ENCODE data around the gene C13orf46. TPM values are rescaled to one million over a fixed set of nuclear protein-coding genes. Genes with fewer than 3 reads are reported as not detected.

The C13orf46 gene
- total and polyA plus RNA-seq, 2 of the 8 experiments (the other 6 are each of a cell fraction or from before 2014, with no cell fraction given), result 0.23 to 0.28 TPM

GRCh38 chr13:114000151-114001040 lies 26.5 kb upstream of the C13orf46 start:
- H3K36me3 ChIP-seq (ENCODE audit: control insufficient read depth in 2 of 4, insufficient read depth in 4 of 4, low read length in 3 of 4), result peaks cover 0 to 2% (median 0%) of the 10 kb centered on the region in 4 experiments; a peak in 1 of 8 replicates
- FAIRE-seq, result no peak
- WGBS, 2 experiments (ENCODE audit: extremely low coverage in 1 of 2, insufficient coverage in 1 of 2, insufficient read length in 1 of 2, insufficient replicate concordance in 2 of 2, low coverage in 1 of 2, low lambda C conversion rate in 2 of 2, missing lambda C conversion rate in 1 of 2), result 93% methylated on average over 25 of the region's 26 CpGs; no CpG with 5 or more reads in 1 of the 2 experiments
- H3K9ac ChIP-seq (replicated peaks in 1 of 4; ENCODE audit: extremely low read depth in 1 of 4, low read depth in 3 of 4, low read length in 3 of 4), result no peak overlapping the region
- H3K18ac ChIP-seq (ENCODE audit: extremely low read depth, low read length), result no peak overlapping the region
- H3K4me3 ChIP-seq (ENCODE audit: extremely low read depth in 1 of 4, insufficient read depth in 2 of 4, low read depth in 3 of 4, low read length in 4 of 4), result no peak overlapping the region
- H3K27ac ChIP-seq (ENCODE audit: low read depth, low read length), result no peak overlapping the region
- no peaks in the 10 kb centered on the region for H3K79me2 ChIP-seq (ENCODE audit: control insufficient read depth in 1 of 2, insufficient read depth in 2 of 2, low read length in 2 of 2)
- H3K56ac ChIP-seq (replicated peaks; ENCODE audit: insufficient read length, low read depth, low read length), result no peak overlapping the region
- H4K91ac ChIP-seq (replicated peaks; ENCODE audit: insufficient read length, low read length), result no peak overlapping the region
- no peak overlapping the region for H3K14ac ChIP-seq (ENCODE audit: insufficient read length)
- H4K5ac ChIP-seq (ENCODE audit: insufficient read length, low read depth, low read length), result no peak overlapping the region
- H3K79me1 ChIP-seq (ENCODE audit: low read depth, low read length), result no peaks in the 10 kb centered on the region
- no peak overlapping the region for H3K4me2 ChIP-seq (ENCODE audit: insufficient read depth in 1 of 2, low read depth in 2 of 2, low read length in 2 of 2)
- no peak overlapping the region for H3K23ac ChIP-seq (ENCODE audit: insufficient read length)
- no peak overlapping the region for H2BK15ac ChIP-seq (ENCODE audit: low read length)
- H2BK20ac ChIP-seq (ENCODE audit: low read length), result no peak overlapping the region
- no peak for DNase-seq (ENCODE audit: low read depth in 1 of 2, low spot score in 2 of 2)
- no peaks in the 10 kb centered on the region for H3K27me3 ChIP-seq (replicated peaks in 1 of 4; ENCODE audit: control insufficient read depth in 3 of 4, extremely low read depth in 1 of 4, insufficient read depth in 3 of 4, low read length in 3 of 4)
- H3K4me1 ChIP-seq (replicated peaks in 1 of 4; ENCODE audit: control insufficient read depth in 3 of 4, insufficient read depth in 4 of 4, low read length in 3 of 4), result no peaks in the 10 kb centered on the region; a peak in 1 of 7 replicates
- peaks cover 4 to 8% of the 10 kb centered on the region in 2 experiments for H4K20me1 ChIP-seq (replicated peaks in 1 of 2; ENCODE audit: control insufficient read depth in 1 of 2, insufficient read depth in 2 of 2, low read length in 2 of 2)
- POLR2A ChIA-PET (ENCODE audit: partially characterized antibody), result no interaction called here
- no peak overlapping the region for H3K4ac ChIP-seq (replicated peaks; ENCODE audit: insufficient read length, low read depth, low read length)
- H4K8ac ChIP-seq (ENCODE audit: extremely low read depth, insufficient read depth, low read length), result no peak overlapping the region
- H2AFZ ChIP-seq (ENCODE audit: low read length), result no peak overlapping the region
- H3K23me2 ChIP-seq (ENCODE audit: low read depth, low read length), result no peaks in the 10 kb centered on the region
- TF ChIP-seq SP4 (IDR thresholded peaks at IDR 0.05; ENCODE audit: low read length) (no peak), ZNF274 (IDR thresholded peaks at IDR 0.05; ENCODE audit: borderline replicate concordance, extremely low read depth, low read length) (no peak), CHD2 (IDR thresholded peaks at IDR 0.05; ENCODE audit: low read length) (no peak), BRCA1 (IDR thresholded peaks at IDR 0.05; ENCODE audit: low read depth, low read length) (no peak), RBBP5 (IDR thresholded peaks at IDR 0.05; ENCODE audit: borderline replicate concordance, low read depth, low read length) (no peak), EP300 (IDR thresholded peaks at IDR 0.05; ENCODE audit: borderline replicate concordance in 1 of 2, low read depth in 2 of 2, low read length in 2 of 2) (no peak), SP1 (IDR thresholded peaks at IDR 0.05; ENCODE audit: low read depth, low read length) (no peak), EZH2 (IDR thresholded peaks at IDR 0.05; ENCODE audit: low read depth, low read length, severe bottlenecking) (no peak)
- H2BK5ac ChIP-seq (ENCODE audit: low read depth, low read length), result no peak overlapping the region
- no peak overlapping the region for H2AK5ac ChIP-seq (ENCODE audit: low read depth, low read length)
- CTCF ChIA-PET (ENCODE audit: partially characterized antibody), result no interaction called here
- no peak overlapping the region for H2BK120ac ChIP-seq (replicated peaks; ENCODE audit: low read depth, low read length)
- no peak overlapping the region for H2BK12ac ChIP-seq (ENCODE audit: low read depth, low read length)
- no peaks in the 10 kb centered on the region for H3K9me3 ChIP-seq (ENCODE audit: insufficient read depth in 2 of 2, low read depth in 1 of 2, low read length in 1 of 2)

Measured in H1 (cell line).